ENCODE measurements around the gene AIDA.

DNA sequence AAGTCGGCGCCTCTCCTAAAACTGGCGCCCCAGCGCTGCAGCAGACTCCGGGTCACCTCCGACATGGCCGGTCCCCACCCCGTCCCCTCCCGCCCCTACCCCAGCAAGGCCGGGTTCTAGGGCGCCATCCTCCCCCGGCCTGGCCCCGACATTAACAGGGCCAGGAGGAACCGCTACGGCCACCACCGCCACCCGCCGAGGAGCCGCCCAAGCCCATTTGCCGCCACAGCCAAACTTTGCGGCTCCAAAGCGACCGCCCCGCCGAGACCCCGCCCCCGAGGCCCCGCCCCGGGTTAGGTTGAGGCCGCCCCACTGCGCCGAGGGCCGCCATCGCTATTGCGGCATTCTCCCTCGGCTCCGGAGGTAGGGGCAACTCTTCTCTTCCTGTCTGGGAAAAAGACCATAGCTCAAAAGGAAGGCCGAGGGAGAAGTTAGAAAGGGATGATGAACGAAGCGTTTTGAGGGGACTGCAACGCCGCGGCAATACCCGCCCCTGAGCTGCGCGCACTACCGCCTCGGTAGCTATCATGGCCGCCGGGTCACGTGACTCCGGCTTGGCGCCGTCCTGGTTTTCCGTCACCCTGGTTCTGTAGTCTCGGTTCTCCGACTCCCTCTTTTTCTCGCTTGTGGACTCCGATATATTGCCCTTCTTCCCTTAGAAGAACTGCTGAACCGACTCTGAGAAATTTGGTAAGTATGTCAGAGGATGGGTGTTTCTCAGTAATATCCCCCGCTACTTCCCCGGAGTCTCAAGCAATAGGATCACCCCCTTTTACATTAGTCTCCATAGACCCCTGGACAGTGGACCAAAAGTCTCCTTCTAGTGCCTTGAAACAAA, at the start of gene AIDA, which contains the start of gene BROX:
- TF ChIP-seq, protein P1, sequence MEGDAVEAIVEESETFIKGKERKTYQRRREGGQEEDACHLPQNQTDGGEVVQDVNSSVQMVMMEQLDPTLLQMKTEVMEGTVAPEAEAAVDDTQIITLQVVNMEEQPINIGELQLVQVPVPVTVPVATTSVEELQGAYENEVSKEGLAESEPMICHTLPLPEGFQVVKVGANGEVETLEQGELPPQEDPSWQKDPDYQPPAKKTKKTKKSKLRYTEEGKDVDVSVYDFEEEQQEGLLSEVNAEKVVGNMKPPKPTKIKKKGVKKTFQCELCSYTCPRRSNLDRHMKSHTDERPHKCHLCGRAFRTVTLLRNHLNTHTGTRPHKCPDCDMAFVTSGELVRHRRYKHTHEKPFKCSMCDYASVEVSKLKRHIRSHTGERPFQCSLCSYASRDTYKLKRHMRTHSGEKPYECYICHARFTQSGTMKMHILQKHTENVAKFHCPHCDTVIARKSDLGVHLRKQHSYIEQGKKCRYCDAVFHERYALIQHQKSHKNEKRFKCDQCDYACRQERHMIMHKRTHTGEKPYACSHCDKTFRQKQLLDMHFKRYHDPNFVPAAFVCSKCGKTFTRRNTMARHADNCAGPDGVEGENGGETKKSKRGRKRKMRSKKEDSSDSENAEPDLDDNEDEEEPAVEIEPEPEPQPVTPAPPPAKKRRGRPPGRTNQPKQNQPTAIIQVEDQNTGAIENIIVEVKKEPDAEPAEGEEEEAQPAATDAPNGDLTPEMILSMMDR (IDR thresholded peaks at IDR 0.05), result peak in 1 of 4 experiments; percentile 6
- peak; percentile 65 for TF ChIP-seq POLR2AphosphoS5 (IDR thresholded peaks at IDR 0.05)
- peak; percentile 57 for TF ChIP-seq POLR2A (IDR thresholded peaks at IDR 0.05)
